H1 (cell line): Measurements from ENCODE around the gene ADAMTS4. TPM values are rescaled to one million over a fixed set of nuclear protein-coding genes. Genes with fewer than 3 reads are reported as not detected.

Source experiments
- CTCF ChIA-PET: fragments of 300-600 bp; sonication (Branson Sonifier 250); formaldehyde crosslinking; loops from one replicate; lab custom pipeline; 2021; ENCODE audit not compliant: partially characterized antibody; lab: Charles Lee
- POLR2A ChIA-PET: fragments of 300-600 bp; sonication (Branson Sonifier 250); formaldehyde crosslinking; loops from one replicate; lab custom pipeline; 2021; ENCODE audit warnings: inconsistent platforms; ENCODE audit not compliant: partially characterized antibody; lab: Charles Lee
- DNase-seq, 2 experiments: peaks; one replicate each; pipeline versions ENCODE4 v3.0.0 to v3.0.0-alpha.2; 2010 to 2022; ENCODE audit warnings: low spot score in 2 of 2, low read depth in 1 of 2, mixed read lengths in 1 of 2
- FAIRE-seq: peaks from 2 replicates; lab custom pipeline; 2011; peaks lifted over from hg19 to GRCh38; lab: Jason Lieb, UNC
- H2AFZ ChIP-seq: 2 replicates; pipeline ENCODE4 v1.8.1; 2012; ENCODE audit warnings: low read length, inconsistent platforms
- H2AK5ac ChIP-seq: 2 replicates; pipeline ENCODE4 v1.6.1; 2013; ENCODE audit warnings: low read depth, low read length
- H2BK120ac ChIP-seq: replicated peaks from 2 replicates; pipeline ENCODE3; 2013; ENCODE audit warnings: low read depth, low read length, inconsistent platforms
- H2BK12ac ChIP-seq: 2 replicates; pipeline ENCODE4 v1.6.1; 2013; ENCODE audit warnings: low read depth, low read length
- H2BK15ac ChIP-seq: 2 replicates; pipeline ENCODE4 v1.6.1; 2013; ENCODE audit warnings: low read length
- H2BK20ac ChIP-seq: 2 replicates; pipeline ENCODE4 v1.6.1; 2013; ENCODE audit warnings: low read length
- H2BK5ac ChIP-seq: 2 replicates; pipeline ENCODE4 v1.6.1; 2013; ENCODE audit warnings: low read depth, low read length
- H3K14ac ChIP-seq: 2 replicates; pipeline ENCODE4 v1.6.1; 2013; ENCODE audit warnings: inconsistent platforms; ENCODE audit not compliant: insufficient read length
- H3K18ac ChIP-seq: 2 replicates; pipeline ENCODE4 v1.6.1; 2013; ENCODE audit warnings: low read length; ENCODE audit errors: extremely low read depth
- H3K23ac ChIP-seq: 2 replicates; pipeline ENCODE4 v1.6.1; 2013; ENCODE audit warnings: inconsistent platforms; ENCODE audit not compliant: insufficient read length
- H3K23me2 ChIP-seq: 2 replicates; pipeline ENCODE4 v1.6.1; 2013; ENCODE audit warnings: low read depth, low read length
- H3K27ac ChIP-seq: 2 replicates; pipeline ENCODE4 v1.6.1; 2011; ENCODE audit warnings: low read depth, low read length, inconsistent platforms
- H3K27me3 ChIP-seq, 4 experiments: replicated peaks in 1 of 4; 1 replicate in 1 of 4; 2 replicates in 3 of 4; pipeline versions ENCODE4 v1.6.1 to v1.8.1; 2011 to 2013; ENCODE audit warnings: low read length in 3 of 4, mild to moderate bottlenecking in 3 of 4, inconsistent platforms in 2 of 4, mixed read lengths in 2 of 4, moderate library complexity in 1 of 4; ENCODE audit not compliant: control insufficient read depth in 3 of 4, insufficient read depth in 3 of 4; ENCODE audit errors: extremely low read depth in 1 of 4
- H3K36me3 ChIP-seq, 4 experiments: 2 replicates each; pipeline versions ENCODE4 v1.6.1 to v1.8.1; 2011 to 2013; ENCODE audit warnings: mild to moderate bottlenecking in 4 of 4, low read length in 3 of 4, moderate library complexity in 2 of 4, control low read depth in 1 of 4, inconsistent platforms in 1 of 4; ENCODE audit not compliant: insufficient read depth in 4 of 4, control insufficient read depth in 2 of 4
- H3K4ac ChIP-seq: replicated peaks from 2 replicates; pipeline ENCODE3; 2013; ENCODE audit warnings: low read length, low read depth, mixed read lengths, inconsistent platforms; ENCODE audit not compliant: insufficient read length
- H3K4me1 ChIP-seq, 4 experiments: replicated peaks in 1 of 4; 1 replicate in 1 of 4; 2 replicates in 3 of 4; pipeline versions ENCODE4 v1.6.1 to v1.8.1; 2011 to 2013; ENCODE audit warnings: low read length in 3 of 4, inconsistent platforms in 2 of 4, mixed read lengths in 1 of 4; ENCODE audit not compliant: insufficient read depth in 4 of 4, control insufficient read depth in 3 of 4
- H3K4me2 ChIP-seq, 2 experiments: 2 replicates each; pipeline versions ENCODE4 v1.6.1 to v1.8.1; 2011 to 2013; ENCODE audit warnings: low read depth in 2 of 2, low read length in 2 of 2, control low read depth in 1 of 2, inconsistent platforms in 1 of 2, mild to moderate bottlenecking in 1 of 2; ENCODE audit not compliant: insufficient read depth in 1 of 2
- H3K4me3 ChIP-seq, 4 experiments: fragments of 200-600, 300-600 bp in 1 of 4; sonication (generic), shearing (Covaris generic), sonication (Bioruptor Twin) in 1 of 4; 2 replicates each; pipeline versions ENCODE4 v1.5.1 to v1.8.1; 2011 to 2016; ENCODE audit warnings: low read length in 4 of 4, low read depth in 3 of 4, control low read depth in 2 of 4, inconsistent platforms in 2 of 4, mild to moderate bottlenecking in 2 of 4, mixed read lengths in 1 of 4, moderate library complexity in 1 of 4; ENCODE audit not compliant: insufficient read depth in 2 of 4; ENCODE audit errors: extremely low read depth in 1 of 4
- H3K56ac ChIP-seq: replicated peaks from 2 replicates; pipeline ENCODE3; 2013; ENCODE audit warnings: low read depth, mild to moderate bottlenecking, mixed read lengths, low read length, inconsistent platforms; ENCODE audit not compliant: insufficient read length
- H3K79me1 ChIP-seq: 2 replicates; pipeline ENCODE4 v1.6.1; 2013; ENCODE audit warnings: low read depth, low read length, control low read depth
- H3K79me2 ChIP-seq, 2 experiments: 2 replicates each; pipeline versions ENCODE4 v1.6.1 to v1.8.1; 2012 to 2013; ENCODE audit warnings: low read length in 2 of 2, mild to moderate bottlenecking in 2 of 2, inconsistent platforms in 1 of 2; ENCODE audit not compliant: insufficient read depth in 2 of 2, control insufficient read depth in 1 of 2
- H3K9ac ChIP-seq, 4 experiments: replicated peaks in 1 of 4; 1 replicate in 1 of 4; 2 replicates in 3 of 4; pipeline versions ENCODE4 v1.6.1 to v1.8.1; 2011 to 2013; ENCODE audit warnings: low read depth in 3 of 4, low read length in 3 of 4, control low read depth in 2 of 4, mild to moderate bottlenecking in 2 of 4, moderate library complexity in 2 of 4, inconsistent platforms in 1 of 4; ENCODE audit errors: extremely low read depth in 1 of 4
- H3K9me3 ChIP-seq, 2 experiments: 2 replicates each; pipeline versions ENCODE4 v1.6.1 to v1.8.1; 2012 to 2013; ENCODE audit warnings: mild to moderate bottlenecking in 2 of 2, moderate library complexity in 2 of 2, control low read depth in 1 of 2, inconsistent platforms in 1 of 2, low read depth in 1 of 2, low read length in 1 of 2, mixed read lengths in 1 of 2; ENCODE audit not compliant: insufficient read depth in 2 of 2
- H4K20me1 ChIP-seq, 2 experiments: replicated peaks in 1 of 2; 2 replicates each; pipeline versions ENCODE3 to v1.8.1; 2011 to 2013; ENCODE audit warnings: inconsistent platforms in 2 of 2, low read length in 2 of 2, mild to moderate bottlenecking in 1 of 2; ENCODE audit not compliant: insufficient read depth in 2 of 2, control insufficient read depth in 1 of 2
- H4K5ac ChIP-seq: 2 replicates; pipeline ENCODE4 v1.6.1; 2013; ENCODE audit warnings: low read length, low read depth, mixed read lengths, inconsistent platforms; ENCODE audit not compliant: insufficient read length
- H4K8ac ChIP-seq: 2 replicates; pipeline ENCODE4 v1.8.0; 2013; ENCODE audit warnings: mild to moderate bottlenecking, moderate library complexity, low read length, inconsistent platforms; ENCODE audit not compliant: insufficient read depth; ENCODE audit errors: extremely low read depth
- H4K91ac ChIP-seq: replicated peaks from 2 replicates; pipeline ENCODE3; 2013; ENCODE audit warnings: low read length, mixed read lengths, inconsistent platforms; ENCODE audit not compliant: insufficient read length
- ASH2L ChIP-seq: fragments of 200-600, 300-600 bp; sonication (generic); IDR thresholded peaks from one replicate; pipeline ENCODE4 v1.7.1; 2017; ENCODE audit warnings: low read length
- CBX5 ChIP-seq: fragments of 300-800, 300-1000 bp; sonication (generic); IDR thresholded peaks from 2 replicates; pipeline ENCODE4 v1.7.1; 2016; ENCODE audit warnings: antibody characterized with exemption, low read length, low read depth
- CEBPB ChIP-seq: IDR thresholded peaks from 2 replicates; pipeline ENCODE4 v1.6.1; 2012; ENCODE audit warnings: low read depth, low read length
- CHD1 ChIP-seq: IDR thresholded peaks from 2 replicates; pipeline ENCODE4 v1.6.1; 2012; ENCODE audit warnings: low read depth, low read length, improper control_type of control experiment
- GTF2F1 ChIP-seq: IDR thresholded peaks from 2 replicates; pipeline ENCODE4 v1.6.1; 2012; ENCODE audit warnings: low read depth, low read length, improper control_type of control experiment, borderline replicate concordance
- JUN ChIP-seq: IDR thresholded peaks from 2 replicates; pipeline ENCODE4 v1.6.1; 2011; ENCODE audit warnings: low read depth, mild to moderate bottlenecking, improper control_type of control experiment, low read length
- NRF1 ChIP-seq: IDR thresholded peaks from 2 replicates; pipeline ENCODE4 v1.6.1; 2011; ENCODE audit warnings: mild to moderate bottlenecking, low read depth, low read length, improper control_type of control experiment
- RFX5 ChIP-seq: IDR thresholded peaks from 2 replicates; pipeline ENCODE4 v1.6.1; 2011; ENCODE audit warnings: low read depth, low read length, improper control_type of control experiment, borderline replicate concordance
- SIN3A ChIP-seq, 2 experiments: IDR thresholded peaks in 1 of 2; conservative IDR thresholded peaks in 1 of 2; 2 replicates each; pipeline ENCODE4 v1.6.1; 2011 to 2012; ENCODE audit warnings: low read length in 2 of 2, improper control_type of control experiment in 1 of 2, low read depth in 1 of 2, mild to moderate bottlenecking in 1 of 2
- TBP ChIP-seq: IDR thresholded peaks from 2 replicates; pipeline ENCODE4 v1.6.1; 2011; ENCODE audit warnings: low read depth, low read length, improper control_type of control experiment
- WGBS, 2 experiments: shearing (Covaris generic) in 1 of 2; methylation state at CpG; one replicate each; pipeline versions ENCODE4 v1.1.6 to v1.1.7; 2013 to 2015; ENCODE audit warnings: low lambda C conversion rate in 2 of 2, mixed read lengths in 2 of 2, inconsistent platforms in 1 of 2, low coverage in 1 of 2, missing lambda C conversion rate in 1 of 2; ENCODE audit not compliant: insufficient replicate concordance in 2 of 2, insufficient coverage in 1 of 2, insufficient read length in 1 of 2; ENCODE audit errors: extremely low coverage in 1 of 2, missing lambda C conversion rate in 1 of 2; 5-methylcytosine and 5-hydroxymethylcytosine counted together
- polyA plus RNA-seq, 7 experiments: library from polyadenylated mRNA; depleted of rRNA in 3 of 7; stranded (reverse) in 5 of 7; unstranded in 2 of 7; fragments of >200 nt in 5 of 7; fragments of 200-250 nt in 2 of 7; gene quantifications; 1 replicate in 5 of 7; 2 replicates in 1 of 7; 4 replicates in 1 of 7; pipeline versions ENCODE4 v1.2.1 to v1.2.3, GENCODE V29; 2011 to 2013; ENCODE audit warnings: missing spikeins in 2 of 7, mixed read lengths in 2 of 7
- total RNA-seq: library from RNA; stranded (reverse); fragmentation: NEBNext Ultra II Directional; extraction: Animal tissue kit (Norgen Biotek cat#: 25700); gene quantifications from 2 replicates; pipeline ENCODE4 v1.2.1, GENCODE V29; 2021

ADAMTS4 gene
- total and polyA plus RNA-seq, 2 of the 8 experiments (the other 6 are each of a cell fraction or from before 2014, with no cell fraction given): 4.6 to 7.2 TPM

DNA sequence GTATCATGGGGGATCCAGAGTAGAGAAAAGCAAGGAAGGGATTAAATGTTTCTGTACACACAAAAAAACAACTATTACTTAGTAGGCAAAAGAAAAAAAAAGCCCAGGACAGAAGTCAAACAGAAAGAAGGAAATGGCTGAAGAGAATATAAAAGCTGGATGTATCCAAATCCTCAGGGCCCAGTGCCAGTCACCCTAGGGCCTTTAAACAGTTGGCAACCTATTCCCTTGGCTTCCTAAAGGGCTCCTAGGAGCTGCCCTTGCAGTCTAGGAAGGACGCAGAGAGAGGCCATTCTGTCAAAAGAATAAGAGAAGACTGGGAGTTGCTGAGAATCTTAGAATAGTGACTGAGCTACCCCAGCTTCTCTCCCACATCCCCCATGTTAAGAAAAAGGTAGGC is 26.5 kb downstream of the ADAMTS4 start:
- POLR2A ChIA-PET: no interaction called here
- Histone ChIP-seq H3K27ac (no peak overlapping the region), H2BK15ac (no peak overlapping the region), H3K9ac (no peak overlapping the region), H4K5ac (no peak overlapping the region), H3K79me2 (peaks cover 0 to 4% of the 10 kb centered on the region in 2 experiments; a peak in 1 of 4 replicates), H2BK20ac (no peak overlapping the region), H3K23me2 (peaks cover 2% of the 10 kb centered on the region; the same call in 1 of the 2 replicates), H3K4me2 (no peak overlapping the region), H3K14ac (no peak overlapping the region), H3K36me3 (peaks cover 13 to 43% (median 35%) of the 10 kb centered on the region in 4 experiments), H3K18ac (no peak overlapping the region), H2AK5ac (no peak overlapping the region), H3K79me1 (peaks cover 4% of the 10 kb centered on the region), H3K4ac (no peak overlapping the region), H2BK120ac (no peak overlapping the region), H3K27me3 (no peaks in the 10 kb centered on the region), H4K8ac (no peak overlapping the region), H3K4me1 (peaks cover 0 to 5% (median under 1%) of the 10 kb centered on the region in 4 experiments; a peak in 2 of 7 replicates), H2BK5ac (no peak overlapping the region), H2BK12ac (no peak overlapping the region), H2AFZ (no peak overlapping the region), H4K20me1 (peaks cover 0 to 6% of the 10 kb centered on the region in 2 experiments), H3K56ac (no peak overlapping the region), H3K23ac (no peak overlapping the region), H4K91ac (no peak overlapping the region), H3K4me3 (no peak overlapping the region), H3K9me3 (no peaks in the 10 kb centered on the region)
- 84% methylated on average over 1 of the region's 1 CpG; no CpG with 5 or more reads in 1 of the 2 experiments for WGBS, 2 experiments
- CTCF ChIA-PET: interaction anchor here (0.6 to 1.6 kb wide), 6 partner anchors 11 to 75 kb away, joined by 3 to 6 read pairs (median 4); partner anchors contain the start of gene ADAMTS4
- DNase-seq (no peak), FAIRE-seq (no peak)
- TF ChIP-seq NRF1: no peak
- no peak for TF ChIP-seq CEBPB
- no peak for TF ChIP-seq RFX5
- no peak for TF ChIP-seq CBX5
- TF ChIP-seq SIN3A (conservative IDR thresholded peaks at IDR 0.05 in 1 of 2, IDR thresholded peaks at IDR 0.05 in 1 of 2; ENCODE audit: low read depth in 1 of 2, low read length in 2 of 2): no peak
- no peak for TF ChIP-seq ASH2L
- TF ChIP-seq JUN: no peak
- no peak for TF ChIP-seq TBP
- no peak for TF ChIP-seq GTF2F1
- TF ChIP-seq CHD1: no peak
